ENCODE data around the gene WWOX. TPM values are rescaled to one million over a fixed set of nuclear protein-coding genes. Genes with fewer than 3 reads are reported as not detected.

Gene WWOX
- total RNA-seq, 1 donor from 2014 or later = 43.2 TPM

DNA sequence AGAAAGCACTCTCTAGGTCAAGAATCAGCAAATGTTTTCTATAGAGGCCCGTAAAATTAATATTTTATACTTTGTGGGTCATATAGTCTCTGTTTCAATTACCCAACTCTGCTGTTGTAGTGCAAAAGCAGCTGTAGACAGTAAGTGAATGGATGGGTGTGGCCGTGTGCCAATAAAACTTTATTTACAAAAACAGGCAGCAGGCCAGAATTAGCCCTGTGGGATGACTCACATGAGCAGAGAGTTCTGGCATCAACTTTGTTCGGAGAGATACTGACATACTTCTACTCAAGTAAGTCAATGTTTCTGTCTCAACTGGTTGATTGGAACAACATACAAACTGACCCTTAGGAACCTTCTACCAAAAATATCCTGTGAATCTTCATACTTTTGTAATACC is 884.9 kb downstream of the WWOX start:
- Mint-ChIP-seq H3K4me1 (ENCODE audit: low read depth) (peaks cover 2% of the 10 kb centered on the region), H3K36me3 (ENCODE audit: insufficient read depth) (no peaks in the 10 kb centered on the region), H3K9me3 (ENCODE audit: low read depth) (no peaks in the 10 kb centered on the region), H3K4me3 (ENCODE audit: low read depth) (no peak overlapping the region), H3K27ac (no peak overlapping the region), H3K27me3 (peaks cover under 1% of the 10 kb centered on the region)
- DNase-seq (ENCODE audit: low spot score, unreplicated experiment) = no peak
- TF ChIP-seq, protein P1, sequence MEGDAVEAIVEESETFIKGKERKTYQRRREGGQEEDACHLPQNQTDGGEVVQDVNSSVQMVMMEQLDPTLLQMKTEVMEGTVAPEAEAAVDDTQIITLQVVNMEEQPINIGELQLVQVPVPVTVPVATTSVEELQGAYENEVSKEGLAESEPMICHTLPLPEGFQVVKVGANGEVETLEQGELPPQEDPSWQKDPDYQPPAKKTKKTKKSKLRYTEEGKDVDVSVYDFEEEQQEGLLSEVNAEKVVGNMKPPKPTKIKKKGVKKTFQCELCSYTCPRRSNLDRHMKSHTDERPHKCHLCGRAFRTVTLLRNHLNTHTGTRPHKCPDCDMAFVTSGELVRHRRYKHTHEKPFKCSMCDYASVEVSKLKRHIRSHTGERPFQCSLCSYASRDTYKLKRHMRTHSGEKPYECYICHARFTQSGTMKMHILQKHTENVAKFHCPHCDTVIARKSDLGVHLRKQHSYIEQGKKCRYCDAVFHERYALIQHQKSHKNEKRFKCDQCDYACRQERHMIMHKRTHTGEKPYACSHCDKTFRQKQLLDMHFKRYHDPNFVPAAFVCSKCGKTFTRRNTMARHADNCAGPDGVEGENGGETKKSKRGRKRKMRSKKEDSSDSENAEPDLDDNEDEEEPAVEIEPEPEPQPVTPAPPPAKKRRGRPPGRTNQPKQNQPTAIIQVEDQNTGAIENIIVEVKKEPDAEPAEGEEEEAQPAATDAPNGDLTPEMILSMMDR (IDR thresholded peaks at IDR 0.05; ENCODE audit: unreplicated experiment) = no peak

DNA sequence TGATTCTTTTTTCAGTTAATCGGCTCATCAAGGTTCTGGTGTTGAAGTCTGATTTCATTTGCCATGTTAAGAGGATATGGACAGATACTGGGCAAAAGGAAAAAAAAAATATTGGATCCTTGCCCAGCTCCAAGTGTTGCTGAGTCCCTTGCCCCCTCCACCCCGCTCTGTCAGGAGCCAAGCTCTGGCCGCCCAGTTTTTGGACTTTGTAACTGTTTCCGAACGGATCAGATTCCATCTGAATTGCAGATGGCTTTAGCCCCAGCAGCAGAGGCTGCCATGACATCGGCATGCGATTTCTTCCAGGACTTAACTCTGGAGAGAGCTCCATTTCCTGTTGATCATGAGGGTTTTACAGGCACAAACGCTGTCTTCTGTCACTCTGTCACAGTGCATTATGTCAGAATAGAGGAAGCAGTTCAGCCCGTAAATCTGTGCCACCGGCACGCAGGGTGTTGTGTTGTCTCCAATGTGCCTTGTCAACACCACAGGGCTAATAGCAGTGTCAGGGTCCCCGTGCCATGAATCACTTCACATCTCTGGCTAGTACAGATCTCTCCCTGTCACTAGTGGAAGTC is 885.5 kb downstream of the WWOX start:
- Mint-ChIP-seq H3K36me3 (ENCODE audit: insufficient read depth) (no peaks in the 10 kb centered on the region), H3K27ac (no peak overlapping the region), H3K27me3 (peaks cover 4% of the 10 kb centered on the region), H3K4me1 (ENCODE audit: low read depth) (peaks cover 2% of the 10 kb centered on the region), H3K9me3 (ENCODE audit: low read depth) (no peaks in the 10 kb centered on the region), H3K4me3 (ENCODE audit: low read depth) (no peak overlapping the region)
- no peak for DNase-seq (ENCODE audit: low spot score, unreplicated experiment)
- TF ChIP-seq, protein P1 (IDR thresholded peaks at IDR 0.05; ENCODE audit: unreplicated experiment) = no peak

DNA sequence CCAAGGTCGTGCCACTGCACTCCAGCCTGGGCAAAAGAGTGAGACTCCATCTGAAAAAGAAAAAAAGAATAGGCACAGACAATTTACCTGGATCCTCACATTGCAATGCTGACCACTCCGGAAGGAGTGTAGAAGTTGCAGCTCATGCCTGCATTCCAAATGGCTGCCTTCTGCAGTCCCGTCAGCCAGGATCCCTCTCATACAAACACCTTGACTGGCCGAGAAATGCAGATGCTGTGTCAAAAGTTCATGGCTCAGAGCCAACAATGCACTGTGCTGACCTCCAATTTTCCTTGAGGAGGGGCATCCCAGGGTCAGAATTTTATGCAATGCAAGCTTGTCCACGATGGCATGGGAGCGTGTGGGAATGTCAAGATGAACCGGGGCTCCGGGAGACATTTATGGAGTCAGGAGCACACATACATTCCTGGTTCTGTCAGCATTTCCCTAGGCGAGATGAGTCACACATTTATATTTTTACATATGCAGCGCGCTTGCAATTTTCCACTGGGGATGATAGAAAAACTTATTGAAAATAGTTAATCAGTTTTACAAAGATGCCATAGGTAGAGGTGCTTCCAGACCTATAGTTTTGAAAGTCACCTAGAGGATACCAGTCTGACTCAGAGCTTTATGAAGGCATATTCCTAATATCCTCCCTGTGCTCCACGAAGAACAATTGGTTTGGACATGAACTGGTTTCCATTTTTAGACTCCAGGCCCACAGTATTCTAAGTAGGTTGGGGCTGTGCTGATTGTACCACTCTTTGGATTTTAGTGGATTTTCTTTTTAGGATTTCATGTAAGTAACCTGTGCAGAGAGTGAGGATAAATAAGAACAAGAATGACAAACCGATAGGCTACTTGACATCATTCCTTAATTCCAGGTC is 886.5 kb downstream of the WWOX start:
- no peak for DNase-seq (ENCODE audit: low spot score, unreplicated experiment)
- TF ChIP-seq, protein P1 (IDR thresholded peaks at IDR 0.05; ENCODE audit: unreplicated experiment) = no peak
- Mint-ChIP-seq H3K4me1 (ENCODE audit: low read depth) (peaks cover 2% of the 10 kb centered on the region), H3K27ac (no peak overlapping the region), H3K9me3 (ENCODE audit: low read depth) (no peaks in the 10 kb centered on the region), H3K4me3 (ENCODE audit: low read depth) (no peak overlapping the region), H3K36me3 (ENCODE audit: insufficient read depth) (no peaks in the 10 kb centered on the region), H3K27me3 (peaks cover 7% of the 10 kb centered on the region)

DNA sequence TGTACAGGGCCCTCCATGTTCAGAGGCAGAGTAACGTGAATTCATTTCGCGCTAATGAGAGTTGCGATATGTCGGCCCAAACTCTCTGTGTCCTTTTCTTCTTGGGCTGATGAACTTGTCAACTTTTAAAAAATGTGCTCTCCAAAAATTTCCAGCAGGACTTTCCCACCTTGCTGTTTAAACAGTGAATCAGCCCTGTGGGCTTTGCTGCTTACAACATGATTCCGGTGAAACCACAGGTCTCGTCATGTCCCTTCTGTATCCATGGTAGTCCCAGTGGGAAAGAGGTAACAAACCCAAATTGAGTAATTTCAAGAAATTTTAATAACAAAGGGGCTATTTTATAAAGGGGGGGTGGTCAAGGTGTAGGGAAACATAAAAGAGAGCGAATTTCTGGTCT is 888.2 kb downstream of the WWOX start:
- H3K4me3 Mint-ChIP-seq (ENCODE audit: low read depth) = no peak overlapping the region
- no peaks in the 10 kb centered on the region for H3K36me3 Mint-ChIP-seq (ENCODE audit: insufficient read depth)
- no peak for DNase-seq (ENCODE audit: low spot score, unreplicated experiment)
- peaks cover 11% of the 10 kb centered on the region for H3K27me3 Mint-ChIP-seq
- H3K27ac Mint-ChIP-seq = no peak overlapping the region
- H3K4me1 Mint-ChIP-seq (ENCODE audit: low read depth) = peaks cover 7% of the 10 kb centered on the region
- no peaks in the 10 kb centered on the region for H3K9me3 Mint-ChIP-seq (ENCODE audit: low read depth)
- TF ChIP-seq, protein P1 (IDR thresholded peaks at IDR 0.05; ENCODE audit: unreplicated experiment) = no peak

DNA sequence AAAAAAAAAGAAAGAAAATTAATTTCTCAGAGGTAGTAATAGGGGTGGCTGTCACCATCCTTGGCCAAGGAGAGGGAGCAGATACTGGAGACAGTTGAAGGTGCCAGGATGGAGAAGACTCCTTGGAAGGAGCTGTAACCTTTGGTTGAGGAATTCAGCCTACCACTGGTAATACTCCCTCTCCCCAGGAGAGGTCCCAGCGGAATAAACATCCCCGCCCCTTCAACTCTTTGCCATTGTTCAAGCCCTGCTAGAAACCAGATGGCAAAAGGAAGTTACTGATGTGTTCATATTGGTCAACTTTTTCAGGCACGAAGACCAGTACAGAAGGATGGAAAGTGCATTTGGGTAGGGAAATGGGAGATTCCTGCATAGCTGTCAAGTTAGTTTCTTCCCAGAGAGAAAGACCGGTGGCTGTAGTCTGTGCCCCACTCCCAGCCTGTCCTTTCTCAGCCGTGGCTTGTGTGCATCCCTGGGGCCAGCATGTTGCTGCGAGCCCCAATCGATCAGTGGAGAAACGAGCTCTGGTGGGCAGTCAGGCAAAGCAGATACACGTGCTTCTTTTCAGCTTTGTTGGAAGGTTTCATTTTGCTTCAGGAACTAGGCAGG is 889.0 kb downstream of the WWOX start:
- no peak for DNase-seq (ENCODE audit: low spot score, unreplicated experiment)
- Mint-ChIP-seq H3K27me3 (peaks cover 11% of the 10 kb centered on the region), H3K36me3 (ENCODE audit: insufficient read depth) (no peaks in the 10 kb centered on the region), H3K9me3 (ENCODE audit: low read depth) (no peaks in the 10 kb centered on the region), H3K4me3 (ENCODE audit: low read depth) (no peak overlapping the region), H3K27ac (no peak overlapping the region), H3K4me1 (ENCODE audit: low read depth) (peaks cover 13% of the 10 kb centered on the region)
- TF ChIP-seq, protein P1 (IDR thresholded peaks at IDR 0.05; ENCODE audit: unreplicated experiment) = peak; percentile 37
